Raji (cell line): ENCODE results near the gene SCD5.

ENCODE experiments used
- POLR2A ChIP-seq: IDR thresholded peaks from 2 replicates; pipeline ENCODE4 v1.6.1; 2011; ENCODE audit warnings: low read depth, low read length, control low read depth; ENCODE audit not compliant: insufficient read depth

The SCD5 gene

DNA sequence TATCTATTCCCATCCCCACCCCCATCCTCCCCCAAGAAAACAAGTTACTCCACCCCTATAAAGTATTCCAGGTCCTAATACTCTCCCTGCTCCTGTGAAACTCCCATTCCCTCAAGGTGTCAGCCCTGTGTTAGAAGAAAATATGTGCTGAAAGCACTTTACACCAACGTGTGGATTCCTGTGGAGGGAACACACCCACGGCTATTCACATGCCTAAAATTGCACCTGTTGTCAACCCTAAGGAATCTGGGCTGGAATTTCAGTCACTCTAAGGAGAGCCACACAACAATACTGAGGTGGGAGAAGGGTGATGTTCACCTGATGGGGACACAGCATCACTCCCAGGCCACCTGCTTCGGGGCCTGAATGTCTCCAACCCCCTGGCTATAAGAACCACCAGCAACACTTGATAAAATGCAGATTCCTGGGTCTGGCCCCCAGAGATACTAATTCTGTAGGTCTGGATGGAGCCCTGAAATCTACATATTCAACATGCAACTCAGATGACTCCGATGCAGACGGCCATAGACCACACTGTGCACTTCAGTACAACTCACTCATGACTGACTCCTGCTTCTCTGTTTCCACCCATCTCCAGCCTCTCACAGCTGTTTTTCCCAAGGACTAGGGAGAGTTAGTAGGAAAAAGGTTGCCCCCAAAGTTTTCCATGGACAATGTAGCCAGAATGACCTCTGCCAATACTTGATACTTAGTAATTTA, 15.8 kb downstream of the SCD5 start:
- no peak for TF ChIP-seq POLR2A

DNA sequence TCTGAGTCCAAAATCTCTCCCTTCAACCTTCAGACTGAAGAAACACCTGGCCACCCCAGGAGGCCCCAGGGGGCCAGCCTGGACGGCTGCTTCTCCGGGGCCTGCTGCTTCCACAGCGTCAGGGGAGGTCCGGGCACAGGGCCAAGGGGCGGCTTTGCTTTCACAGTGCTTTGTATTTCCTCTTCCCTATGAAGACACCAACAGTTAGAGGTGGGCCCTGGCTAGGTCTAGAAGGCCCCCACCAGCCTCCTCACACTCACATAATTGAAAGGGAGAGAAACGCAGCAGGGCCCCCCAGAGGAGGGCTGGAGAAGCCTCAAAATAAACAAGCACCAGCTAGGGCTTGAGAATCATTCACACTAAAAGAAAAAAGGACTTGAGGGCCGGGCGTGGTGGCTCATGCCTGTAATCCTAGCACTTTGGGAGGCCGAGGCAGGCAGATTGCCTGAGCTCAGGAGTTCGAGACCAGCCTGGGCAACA, 17.8 kb downstream of the SCD5 start:
- no peak for TF ChIP-seq POLR2A

DNA sequence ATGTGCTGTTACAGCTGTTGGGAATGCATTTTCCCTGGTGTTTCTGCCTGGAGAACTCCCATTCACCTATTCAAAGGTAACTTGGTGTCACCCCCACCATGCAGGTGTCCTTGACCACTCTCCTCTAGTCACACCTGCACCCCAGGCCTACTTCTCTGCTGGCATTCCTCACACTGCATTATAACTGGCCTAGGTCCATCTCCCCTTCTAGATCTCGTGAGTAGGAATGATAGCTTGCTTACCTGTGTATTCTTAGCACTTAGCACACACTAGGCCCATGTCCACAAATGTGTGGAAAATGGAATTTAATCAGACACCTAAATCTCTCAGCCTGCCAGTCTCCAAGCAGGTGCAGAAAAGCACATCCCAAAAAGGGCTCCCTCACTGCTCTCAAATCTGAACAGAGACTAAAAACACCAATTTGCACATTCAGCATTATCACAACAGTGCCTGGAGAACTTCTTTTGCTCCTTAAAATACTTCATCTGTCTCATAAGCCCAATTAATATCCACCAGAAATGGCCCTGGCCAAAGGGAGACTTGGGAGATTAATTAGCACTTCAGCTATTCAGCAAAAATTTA, 18.3 kb downstream of the SCD5 start:
- no peak for TF ChIP-seq POLR2A

DNA sequence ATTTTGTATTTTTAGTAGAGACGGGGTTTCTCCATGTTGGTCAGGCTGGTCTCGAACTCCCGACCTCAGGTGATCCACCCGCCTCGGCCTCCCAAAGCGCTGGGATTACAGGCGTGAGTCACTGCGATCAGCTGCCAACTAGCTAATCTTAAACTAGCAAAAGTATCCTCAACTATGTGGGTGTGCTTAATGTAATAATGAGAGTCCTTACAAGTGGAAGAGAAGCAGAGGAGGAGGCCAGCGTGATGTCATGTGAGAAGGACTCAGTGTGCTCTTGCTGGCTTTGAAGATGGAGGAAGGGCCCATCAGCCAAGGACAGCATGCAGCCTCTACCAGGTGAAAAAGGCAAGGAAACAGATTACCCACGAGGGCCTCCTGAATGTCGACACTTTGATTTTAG, 19.6 kb downstream of the SCD5 start:
- no peak for TF ChIP-seq POLR2A

DNA sequence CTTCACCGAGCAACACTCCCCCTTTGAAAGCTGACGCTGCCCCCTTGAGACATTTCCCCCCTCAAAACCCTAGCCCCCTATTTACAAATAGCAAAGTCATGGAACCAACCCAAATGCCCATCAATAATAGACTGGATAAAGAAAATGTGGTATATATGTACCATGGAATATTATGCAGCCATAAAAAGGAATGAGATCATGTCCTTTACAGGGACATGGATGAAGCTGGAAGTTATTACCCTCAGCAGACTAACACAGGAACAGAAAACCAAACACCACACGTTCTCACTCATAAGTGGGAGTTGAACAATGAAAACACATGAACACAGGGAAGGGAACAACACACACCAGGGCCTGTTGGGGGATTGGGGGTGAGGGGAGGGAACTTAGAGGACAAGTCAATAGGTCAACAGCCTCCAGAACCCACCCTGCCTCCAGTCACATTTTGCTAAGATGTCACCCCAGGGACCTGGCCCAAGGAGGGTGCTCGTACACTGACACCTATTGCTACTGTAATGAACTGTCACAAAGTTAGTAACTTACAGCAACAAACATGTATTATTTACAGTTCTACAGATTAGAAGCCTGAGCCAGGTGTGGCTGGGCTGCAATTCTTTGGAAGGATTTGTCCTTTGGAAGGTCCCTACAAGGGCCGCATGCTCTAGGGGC, 20.6 kb downstream of the SCD5 start:
- no peak for TF ChIP-seq POLR2A

DNA sequence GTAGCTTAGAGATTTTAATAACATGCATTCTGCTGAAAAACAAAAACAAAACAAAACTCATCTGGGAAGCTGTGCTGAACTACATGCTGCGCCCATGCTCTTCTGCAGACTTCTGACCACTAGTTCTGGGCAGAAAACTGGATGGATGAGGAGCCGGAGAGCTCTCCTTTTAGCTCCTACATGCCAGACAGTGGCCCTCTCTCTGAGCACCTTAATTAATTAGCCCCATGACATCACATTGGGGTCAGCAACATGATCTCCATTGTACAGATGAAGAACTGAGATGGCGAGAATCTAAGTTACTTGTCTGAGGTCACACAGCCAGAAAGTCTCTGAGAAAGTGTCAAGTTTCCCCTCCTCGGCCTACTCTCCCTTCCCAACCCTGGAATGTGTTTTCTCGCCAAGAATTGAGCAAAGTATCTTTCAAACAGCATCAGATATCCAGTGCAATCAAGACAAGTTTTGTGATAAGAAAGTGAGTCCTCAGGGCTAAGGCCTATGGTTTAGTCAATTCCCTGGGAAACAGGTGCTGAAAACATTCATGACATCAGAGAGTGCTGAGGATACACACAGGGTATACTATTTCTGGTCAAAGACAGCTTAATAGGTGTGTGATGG, 21.6 kb downstream of the SCD5 start:
- TF ChIP-seq POLR2A, result no peak

DNA sequence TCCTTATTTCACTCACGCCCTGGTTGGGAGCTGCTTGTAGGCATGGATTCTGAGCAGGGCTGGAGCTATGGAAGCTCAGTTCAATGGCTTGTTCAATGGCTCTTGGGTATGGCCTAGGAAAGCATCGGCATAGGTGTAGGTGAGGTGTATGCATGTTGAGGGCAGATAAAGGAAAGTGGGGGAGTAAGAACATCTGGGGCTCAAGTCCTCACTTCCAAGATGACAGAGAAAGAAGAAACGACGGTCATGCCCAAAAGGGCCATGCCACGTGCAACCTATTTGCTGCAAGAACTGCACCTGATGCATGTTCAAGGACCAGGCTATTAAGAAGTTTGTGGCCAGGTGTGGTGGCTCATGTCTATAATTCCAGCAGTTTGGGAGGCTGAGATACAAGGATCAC, 23.4 kb downstream of the SCD5 start:
- TF ChIP-seq POLR2A, result no peak

DNA sequence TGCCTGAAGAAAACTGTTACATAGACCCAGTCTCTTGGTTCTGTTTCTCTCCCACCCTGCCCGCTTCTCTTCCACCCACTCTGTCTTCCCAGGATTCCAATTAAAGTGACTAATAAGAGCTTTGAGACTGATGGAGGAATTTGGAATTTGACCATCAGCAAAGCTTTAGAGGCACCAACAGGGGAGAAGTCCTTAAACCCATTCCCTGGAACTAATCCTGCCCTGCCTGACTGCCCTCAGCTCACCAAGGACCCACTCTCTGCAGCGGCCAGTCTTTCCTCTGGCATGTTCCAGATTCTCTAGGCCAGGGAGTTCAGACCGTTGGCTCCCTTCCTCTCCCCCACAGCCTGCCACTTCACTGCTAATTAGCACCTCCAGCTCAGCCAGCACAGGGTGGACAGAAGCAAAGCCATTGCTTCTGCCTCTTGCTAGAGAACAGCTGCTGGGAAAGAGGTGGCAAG, 23.9 kb downstream of the SCD5 start:
- TF ChIP-seq POLR2A, result no peak

DNA sequence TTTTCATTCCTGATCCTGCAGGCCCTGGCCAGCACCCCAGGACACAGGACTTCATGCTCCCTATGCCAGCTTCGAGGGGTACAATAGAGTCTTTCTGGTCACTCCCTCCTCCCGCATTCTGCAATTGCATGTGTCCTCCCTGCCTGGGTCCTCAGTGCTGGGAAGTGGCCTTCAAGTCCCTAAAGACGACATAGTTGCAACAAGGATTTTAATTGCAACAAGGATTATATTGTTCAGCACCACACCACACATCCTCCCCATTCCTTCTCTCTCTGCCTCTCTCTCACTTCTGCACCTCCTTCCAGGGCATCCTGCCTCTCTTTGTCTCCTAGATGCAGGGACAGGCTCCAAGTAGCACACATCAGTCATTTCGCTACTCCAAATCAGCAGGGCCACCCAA, 25.5 kb downstream of the SCD5 start:
- no peak for TF ChIP-seq POLR2A

DNA sequence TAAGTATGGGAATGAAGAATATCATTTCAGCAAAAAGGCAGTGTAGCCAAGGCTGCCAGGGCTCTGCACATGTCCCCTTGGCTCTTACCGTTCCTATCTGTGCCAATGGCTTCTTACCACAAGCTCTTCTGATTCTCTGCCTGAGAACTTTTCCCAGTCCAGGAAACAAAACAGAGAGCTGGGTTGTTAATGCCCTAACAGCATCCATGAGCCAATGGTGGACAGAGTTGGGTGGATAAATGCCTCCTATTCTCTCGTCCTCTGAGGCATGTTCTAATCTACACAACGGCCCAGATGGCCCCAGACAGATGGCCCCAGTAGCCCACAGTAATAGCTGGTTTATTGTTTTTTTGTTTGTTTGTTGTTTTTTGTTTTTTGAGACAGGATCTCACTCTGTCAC, 28.0 kb downstream of the SCD5 start:
- TF ChIP-seq POLR2A, result no peak

DNA sequence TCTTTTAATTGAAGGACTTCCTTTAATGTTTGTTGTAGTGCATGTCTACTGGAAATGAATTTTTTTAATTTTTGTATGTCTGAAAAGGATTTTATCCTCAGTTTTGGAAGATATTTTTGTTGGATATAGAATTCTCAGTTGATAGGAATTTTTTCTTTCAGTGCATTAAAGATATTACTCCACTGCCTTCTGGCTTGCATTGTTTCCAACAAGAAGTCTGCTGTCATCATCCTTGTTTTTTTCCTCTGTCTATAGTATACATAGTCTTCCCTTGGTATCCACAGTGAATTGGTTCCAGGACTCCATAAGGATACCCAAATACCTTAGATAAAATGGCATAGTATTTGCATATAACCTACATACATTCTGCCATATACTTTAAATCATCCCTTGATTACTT, 33.5 kb downstream of the SCD5 start:
- no peak for TF ChIP-seq POLR2A

DNA sequence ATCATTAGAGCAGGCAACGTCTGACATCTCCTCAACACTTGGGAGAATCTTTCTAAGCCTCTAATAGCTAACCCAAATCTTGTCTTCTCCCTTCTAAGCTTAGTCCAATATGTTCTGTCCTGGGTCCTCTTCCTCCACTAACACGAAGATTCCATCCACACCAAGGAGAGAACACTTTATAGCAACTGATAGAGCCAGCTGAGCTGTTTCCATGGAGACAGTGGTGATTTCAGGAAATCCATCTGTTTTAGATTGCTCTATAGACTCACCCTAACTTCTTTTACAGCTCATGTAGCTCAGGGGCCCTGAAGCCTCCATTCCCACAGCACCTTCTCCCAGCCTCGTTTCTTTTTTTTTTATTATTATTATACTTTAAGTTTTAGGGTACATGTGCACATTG, 37.4 kb downstream of the SCD5 start:
- TF ChIP-seq POLR2A, result no peak

DNA sequence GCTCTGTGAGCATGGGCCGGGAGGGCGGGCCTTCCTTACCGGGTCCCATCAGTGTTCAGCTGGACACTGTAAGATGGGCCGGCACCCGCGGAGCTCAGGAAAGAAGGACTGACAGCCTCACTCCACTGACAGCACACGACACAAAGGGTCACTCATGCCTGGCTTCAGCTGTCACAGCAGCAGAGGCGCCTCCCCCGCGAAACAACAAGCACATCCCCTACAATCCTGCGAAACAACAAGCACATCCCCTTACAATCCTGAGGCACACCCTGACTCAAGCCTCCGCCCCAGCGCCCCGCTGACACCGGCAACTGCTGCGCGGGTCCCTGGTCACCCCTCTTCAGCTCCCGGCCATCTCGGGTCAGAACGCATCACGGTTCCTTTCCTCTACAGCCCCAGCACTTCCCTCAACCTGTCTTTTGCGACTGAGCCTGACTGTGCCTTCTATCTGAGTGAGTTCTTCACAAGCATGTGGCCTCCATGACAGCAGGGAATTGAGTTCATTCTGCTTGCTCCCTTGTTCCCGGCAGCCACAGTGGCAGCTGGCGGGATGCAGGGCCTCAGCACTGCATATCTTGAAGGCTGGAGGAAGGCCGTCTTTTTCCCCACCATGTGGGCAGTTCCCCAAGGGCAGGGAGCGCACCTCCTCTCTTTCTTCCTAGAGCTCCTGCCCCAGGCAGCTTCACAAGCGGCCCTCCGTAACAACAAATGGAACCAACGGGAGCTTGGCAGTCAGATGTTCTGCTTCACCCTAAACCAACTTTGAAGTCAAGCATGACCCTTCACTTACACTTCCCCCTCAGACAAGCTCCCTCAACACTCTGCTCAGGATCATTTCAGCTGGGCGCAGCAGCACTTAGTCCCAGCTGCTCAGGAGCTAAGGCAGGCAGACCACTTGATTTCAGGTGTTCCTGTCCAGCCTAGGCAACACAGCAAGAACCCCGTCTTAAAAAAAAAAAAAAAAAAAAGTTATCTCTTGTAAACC, 39.6 kb downstream of the SCD5 start:
- no peak for TF ChIP-seq POLR2A

DNA sequence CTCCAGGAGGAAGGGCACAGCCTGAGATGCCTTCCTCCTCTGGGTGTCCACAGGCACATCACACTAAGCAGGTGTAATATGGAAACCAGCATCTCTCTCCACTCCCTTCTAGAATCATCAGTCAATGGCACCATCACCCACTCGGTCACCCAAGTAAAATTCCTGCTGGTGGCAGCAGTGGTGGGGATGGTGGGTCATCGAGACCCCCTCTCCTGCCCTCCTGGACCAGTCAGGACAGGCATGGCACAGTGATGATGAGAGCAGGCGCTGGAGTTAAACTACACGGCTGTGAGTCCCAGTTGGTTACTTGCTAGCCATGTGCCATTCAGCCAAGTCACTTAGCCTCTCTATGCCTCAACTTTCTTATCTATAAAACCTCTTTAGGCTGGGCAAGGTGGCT, 42.5 kb downstream of the SCD5 start:
- TF ChIP-seq POLR2A, result no peak

DNA sequence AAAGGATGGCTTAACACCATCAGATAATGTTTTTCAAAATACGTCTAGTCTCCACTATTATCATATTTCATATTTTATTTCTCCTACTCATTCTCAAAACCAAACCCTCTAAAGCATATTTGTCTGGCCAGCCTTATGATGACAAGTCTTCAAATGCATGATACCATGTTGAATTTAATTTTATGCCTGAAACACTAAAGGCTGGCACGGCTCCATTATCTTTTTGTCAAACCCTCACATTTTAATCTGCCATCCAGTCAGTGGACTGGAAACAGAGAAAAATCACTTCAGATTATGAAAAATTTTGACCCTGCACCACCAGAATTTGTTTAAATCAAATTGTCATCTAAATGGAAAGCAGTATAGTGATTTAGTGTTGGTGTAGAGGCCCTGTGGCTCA, 42.9 kb downstream of the SCD5 start:
- TF ChIP-seq POLR2A, result no peak

DNA sequence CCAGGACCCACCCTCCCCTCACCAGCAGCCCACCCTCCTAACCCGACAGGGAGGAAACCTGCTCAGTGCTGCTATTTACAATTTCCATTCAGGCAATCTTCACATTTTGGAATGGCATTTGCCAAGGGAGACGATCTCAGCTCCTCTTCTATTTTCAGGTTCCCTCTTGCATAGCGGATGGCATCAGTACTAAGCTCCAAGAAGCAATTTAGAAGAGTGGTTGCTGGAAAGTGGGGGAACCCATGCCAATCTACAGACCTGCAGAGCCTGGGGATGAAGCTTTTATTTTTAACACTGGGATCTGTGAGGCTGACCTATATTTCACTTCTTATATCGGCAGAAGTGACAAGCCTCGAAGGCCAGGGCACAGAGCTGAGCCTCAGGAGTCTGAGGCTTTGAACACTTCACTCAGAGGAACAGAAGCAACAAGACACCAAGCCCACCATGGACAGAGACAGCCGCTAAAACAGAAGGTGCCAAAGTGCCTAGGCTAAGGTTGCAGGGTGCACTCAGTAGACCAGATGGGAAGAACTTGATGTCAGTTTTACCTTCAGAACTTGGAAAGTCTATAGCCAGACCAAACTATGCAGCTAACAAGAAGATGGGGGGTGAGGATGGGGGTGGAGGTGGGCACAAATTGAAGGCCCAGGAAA, 44.0 kb downstream of the SCD5 start:
- no peak for TF ChIP-seq POLR2A
